ENCODE data around the gene NOX4.
"Not testable (repeated sequence)": the region's sequence is repeated elsewhere in the genome, so short reads cannot be mapped to it uniquely, and the experiment has no call there.

Gene NOX4

DNA sequence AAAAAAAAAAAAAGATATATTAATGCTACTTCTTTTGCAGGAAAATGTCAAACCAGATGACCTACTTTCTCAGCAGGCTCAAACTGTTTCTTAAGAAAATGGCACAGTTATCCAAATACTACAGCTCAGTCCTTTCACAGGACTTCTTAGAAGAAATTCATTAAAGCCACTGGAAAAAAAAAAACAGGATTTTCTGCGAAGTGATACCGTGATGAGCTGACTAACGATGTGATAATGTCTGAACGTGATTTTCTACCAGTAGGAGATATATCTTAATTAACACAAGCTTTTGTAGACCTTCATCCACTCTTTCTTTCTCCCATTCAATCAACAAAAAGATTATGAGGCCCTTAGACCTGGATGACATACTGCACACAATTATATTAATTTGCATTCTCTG lies 132.4 kb downstream of the NOX4 start:
- no peak for DNase-seq (ENCODE audit: low spot score)
- in situ Hi-C loops (cut with MboI; ENCODE audit: low sequenced_read_pairs, unreplicated experiment), result no loop called here
- TF ChIP-seq, protein P1, sequence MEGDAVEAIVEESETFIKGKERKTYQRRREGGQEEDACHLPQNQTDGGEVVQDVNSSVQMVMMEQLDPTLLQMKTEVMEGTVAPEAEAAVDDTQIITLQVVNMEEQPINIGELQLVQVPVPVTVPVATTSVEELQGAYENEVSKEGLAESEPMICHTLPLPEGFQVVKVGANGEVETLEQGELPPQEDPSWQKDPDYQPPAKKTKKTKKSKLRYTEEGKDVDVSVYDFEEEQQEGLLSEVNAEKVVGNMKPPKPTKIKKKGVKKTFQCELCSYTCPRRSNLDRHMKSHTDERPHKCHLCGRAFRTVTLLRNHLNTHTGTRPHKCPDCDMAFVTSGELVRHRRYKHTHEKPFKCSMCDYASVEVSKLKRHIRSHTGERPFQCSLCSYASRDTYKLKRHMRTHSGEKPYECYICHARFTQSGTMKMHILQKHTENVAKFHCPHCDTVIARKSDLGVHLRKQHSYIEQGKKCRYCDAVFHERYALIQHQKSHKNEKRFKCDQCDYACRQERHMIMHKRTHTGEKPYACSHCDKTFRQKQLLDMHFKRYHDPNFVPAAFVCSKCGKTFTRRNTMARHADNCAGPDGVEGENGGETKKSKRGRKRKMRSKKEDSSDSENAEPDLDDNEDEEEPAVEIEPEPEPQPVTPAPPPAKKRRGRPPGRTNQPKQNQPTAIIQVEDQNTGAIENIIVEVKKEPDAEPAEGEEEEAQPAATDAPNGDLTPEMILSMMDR (IDR thresholded peaks at IDR 0.05; ENCODE audit: borderline replicate concordance, control extremely low read depth, extremely low read depth, insufficient read depth, missing control alignments), result no peak

DNA sequence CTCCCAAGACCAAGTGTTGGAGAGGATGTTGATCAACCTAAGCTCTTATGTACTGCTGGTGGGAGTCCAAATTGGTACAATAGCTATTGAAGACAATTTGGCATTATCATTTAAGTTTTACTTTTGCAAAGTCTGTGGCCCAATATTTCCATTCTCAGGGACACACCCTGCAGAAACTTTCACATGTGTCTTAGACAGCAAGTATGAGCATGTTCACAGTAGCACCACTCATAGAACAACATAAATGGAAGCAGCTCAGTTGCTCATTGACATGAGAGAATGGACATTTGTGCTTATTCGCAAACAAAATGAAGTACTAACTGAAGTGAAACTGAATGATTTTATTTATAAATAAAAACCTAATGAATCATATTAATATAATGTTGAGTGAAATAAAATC lies 135.5 kb downstream of the NOX4 start:
- in situ Hi-C loops (cut with MboI; ENCODE audit: low sequenced_read_pairs, unreplicated experiment), result no loop called here
- TF ChIP-seq, protein P1 (IDR thresholded peaks at IDR 0.05; ENCODE audit: borderline replicate concordance, control extremely low read depth, extremely low read depth, insufficient read depth, missing control alignments), result no peak
- DNase-seq (ENCODE audit: low spot score), result no peak

DNA sequence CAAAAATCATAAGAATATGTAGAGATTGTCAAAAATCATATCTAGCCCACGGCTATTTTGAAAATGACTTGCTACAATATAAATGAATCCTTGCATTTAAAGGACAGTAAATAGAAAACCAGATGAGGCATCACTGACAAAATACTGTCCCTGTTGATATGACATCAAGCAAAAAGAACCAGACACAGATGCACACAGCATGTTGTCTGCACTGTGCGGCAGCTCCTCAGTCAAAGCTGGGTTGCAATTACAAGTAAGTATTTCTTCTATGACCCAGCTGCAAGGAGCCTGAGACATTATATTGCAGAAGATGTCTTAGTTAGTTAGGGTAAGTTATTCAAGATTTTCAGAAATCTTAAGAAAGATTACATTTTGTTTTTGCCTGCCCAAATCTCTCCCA lies 136.7 kb downstream of the NOX4 start:
- DNase-seq (ENCODE audit: low spot score); in situ Hi-C loops (cut with MboI; ENCODE audit: low sequenced_read_pairs, unreplicated experiment): not testable (repeated sequence)

DNA sequence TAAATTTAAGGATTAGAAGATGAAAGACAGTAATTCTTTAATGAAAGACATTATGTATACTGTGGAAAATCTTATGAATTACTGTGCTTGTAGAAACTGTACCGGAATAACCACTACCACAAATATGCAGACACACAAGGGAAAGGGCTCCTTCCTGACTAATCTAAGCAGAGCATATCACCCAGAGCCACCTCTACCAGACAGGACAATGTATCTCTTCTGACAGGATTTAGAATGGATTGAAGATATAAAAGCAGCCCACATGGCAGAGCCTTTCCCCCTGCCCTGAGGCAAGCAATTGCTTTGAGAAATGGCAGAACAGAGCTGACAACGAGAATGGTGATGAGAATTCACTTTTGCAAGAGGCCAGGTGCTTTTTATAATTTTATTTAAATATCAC lies 144.1 kb downstream of the NOX4 start:
- in situ Hi-C loops (cut with MboI; ENCODE audit: low sequenced_read_pairs, unreplicated experiment), result no loop called here
- TF ChIP-seq, protein P1 (IDR thresholded peaks at IDR 0.05; ENCODE audit: borderline replicate concordance, control extremely low read depth, extremely low read depth, insufficient read depth, missing control alignments), result no peak
- DNase-seq (ENCODE audit: low spot score), result no peak

DNA sequence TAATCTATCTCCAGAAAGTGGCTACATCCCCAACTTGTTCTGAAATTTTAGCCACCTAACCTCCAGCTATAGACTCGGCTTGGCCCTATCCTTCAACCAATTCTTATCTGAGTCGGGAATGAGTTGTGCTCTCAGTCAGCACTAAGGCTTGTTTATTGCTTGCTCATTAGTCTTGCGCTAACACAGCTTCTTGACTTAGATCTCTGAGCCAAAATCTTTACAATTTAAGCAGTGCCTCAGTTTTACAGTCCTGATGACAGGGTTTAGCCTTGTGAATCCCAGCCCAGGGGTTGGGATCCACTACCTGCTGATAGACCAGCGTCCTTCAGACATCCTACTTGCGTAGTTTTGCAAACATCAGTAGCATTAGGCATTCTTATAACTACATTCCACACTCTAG lies 144.6 kb downstream of the NOX4 start:
- DNase-seq (ENCODE audit: low spot score), result no peak
- in situ Hi-C loops (cut with MboI; ENCODE audit: low sequenced_read_pairs, unreplicated experiment), result no loop called here
- TF ChIP-seq, protein P1 (IDR thresholded peaks at IDR 0.05; ENCODE audit: borderline replicate concordance, control extremely low read depth, extremely low read depth, insufficient read depth, missing control alignments), result no peak

DNA sequence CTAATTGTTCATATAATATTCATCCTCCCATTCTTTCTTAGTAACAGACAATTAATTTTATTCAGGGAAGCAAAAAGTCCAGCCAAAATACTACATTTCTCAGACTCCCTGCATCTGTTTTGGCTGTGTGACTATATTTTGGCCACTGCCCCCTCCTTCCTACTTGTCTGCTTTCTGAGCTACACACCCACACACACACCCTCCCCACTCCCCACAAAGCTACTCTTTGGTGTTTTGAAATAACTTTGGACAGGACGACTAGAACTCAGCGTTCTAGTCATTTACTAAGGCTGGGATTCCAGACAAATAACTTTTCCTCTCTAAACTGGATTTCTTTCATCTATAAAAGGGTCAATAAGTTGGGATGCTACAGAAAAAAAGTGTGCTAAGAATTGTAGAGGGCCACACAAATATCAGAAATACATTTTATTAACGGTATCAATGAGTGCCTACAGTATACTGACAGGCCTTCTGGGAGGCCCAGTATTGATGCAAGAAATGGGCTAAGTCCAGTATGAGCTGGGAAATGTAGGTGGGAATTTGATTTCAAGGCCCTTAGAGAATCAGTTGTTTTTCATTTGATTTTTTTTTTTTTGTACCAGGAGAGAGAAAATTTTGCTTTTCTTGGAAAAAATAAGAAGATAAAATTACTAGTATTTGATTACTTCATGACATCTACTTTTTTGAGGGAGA lies 148.1 kb downstream of the NOX4 start:
- DNase-seq (ENCODE audit: low spot score); in situ Hi-C loops (cut with MboI; ENCODE audit: low sequenced_read_pairs, unreplicated experiment): not testable (repeated sequence)

DNA sequence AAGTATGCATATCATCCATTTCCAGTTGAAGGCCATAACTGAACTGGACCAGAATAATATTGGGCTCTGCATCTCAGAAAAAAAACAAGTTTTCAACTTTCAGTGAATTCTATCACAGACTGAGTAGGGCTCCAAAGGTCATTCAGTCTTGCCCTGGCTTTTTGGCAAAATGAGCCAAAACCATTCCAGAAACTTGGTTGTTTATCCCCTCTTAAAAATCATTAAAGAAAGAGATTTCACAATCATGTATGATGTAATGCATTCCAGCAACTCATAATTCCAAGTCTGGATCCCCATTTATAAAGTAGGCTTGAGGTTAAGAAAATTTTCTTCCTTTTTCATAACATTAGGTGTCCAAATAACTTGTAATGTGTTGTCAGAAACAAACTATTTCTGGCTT lies 150.7 kb downstream of the NOX4 start:
- in situ Hi-C loops (cut with MboI; ENCODE audit: low sequenced_read_pairs, unreplicated experiment); DNase-seq (ENCODE audit: low spot score): not testable (repeated sequence)

DNA sequence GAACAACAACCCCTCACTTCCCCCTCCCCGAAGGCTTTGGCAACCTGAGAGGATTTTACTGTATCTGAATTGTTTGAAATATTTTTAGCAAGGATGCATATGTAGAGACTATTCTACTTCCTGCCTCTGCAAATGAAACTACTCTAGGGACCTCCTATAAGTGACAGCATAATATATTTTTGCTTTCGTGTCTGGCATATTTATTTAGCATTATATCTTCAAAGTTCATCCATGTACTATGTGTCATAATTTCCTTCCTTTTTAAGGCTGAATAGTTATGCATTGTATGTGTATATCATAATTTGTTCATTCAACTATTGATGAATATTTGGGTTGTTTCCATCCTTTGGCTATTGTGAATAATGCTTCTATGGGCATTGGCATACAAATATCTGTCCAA lies 153.1 kb downstream of the NOX4 start:
- in situ Hi-C loops (cut with MboI; ENCODE audit: low sequenced_read_pairs, unreplicated experiment); DNase-seq (ENCODE audit: low spot score): not testable (repeated sequence)

DNA sequence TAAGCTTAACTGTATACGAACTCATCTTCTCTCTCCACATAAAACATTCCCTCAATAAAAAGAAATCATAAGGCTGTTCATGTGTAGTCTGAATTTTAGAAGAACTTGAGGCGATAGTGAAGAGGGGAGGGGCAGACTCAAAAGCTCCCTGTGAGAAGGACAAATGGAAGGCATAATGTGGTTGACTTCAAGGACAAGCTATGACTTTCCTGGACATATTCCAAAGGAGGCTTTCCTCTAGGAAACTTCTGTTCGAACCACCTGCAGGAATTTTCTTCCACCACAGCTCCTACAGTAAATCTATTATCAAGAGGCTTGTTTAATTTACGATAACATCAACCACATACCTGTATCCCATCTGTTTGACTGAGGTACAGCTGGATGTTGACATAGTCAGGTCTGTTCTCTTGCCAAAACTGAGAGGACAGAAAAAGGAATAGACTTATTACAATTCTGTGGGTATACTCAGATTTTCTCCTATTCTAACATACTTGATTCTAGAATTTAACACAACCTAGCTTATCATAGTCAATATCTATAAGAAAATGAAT lies 154.0 kb downstream of the NOX4 start:
- in situ Hi-C loops (cut with MboI; ENCODE audit: low sequenced_read_pairs, unreplicated experiment); DNase-seq (ENCODE audit: low spot score): not testable (repeated sequence)

DNA sequence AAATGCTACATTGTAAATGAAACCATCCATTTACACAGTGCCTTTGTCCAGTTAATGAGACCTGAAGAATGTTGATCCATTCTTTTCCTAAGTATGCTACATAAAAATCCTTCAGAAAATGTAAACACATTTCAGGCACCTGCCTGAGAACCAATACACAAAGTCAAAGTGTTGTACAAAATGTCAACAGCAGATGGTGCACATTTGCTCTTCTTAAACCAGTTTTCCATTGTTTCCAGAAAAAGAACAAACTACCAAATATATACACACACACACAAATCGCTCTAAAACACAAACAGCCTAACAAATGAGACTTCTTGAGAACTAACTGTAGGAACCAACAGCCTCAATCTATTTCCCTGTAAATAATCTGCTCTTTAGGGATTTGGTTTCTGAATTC lies 157.5 kb downstream of the NOX4 start:
- DNase-seq (ENCODE audit: low spot score); in situ Hi-C loops (cut with MboI; ENCODE audit: low sequenced_read_pairs, unreplicated experiment): not testable (repeated sequence)

DNA sequence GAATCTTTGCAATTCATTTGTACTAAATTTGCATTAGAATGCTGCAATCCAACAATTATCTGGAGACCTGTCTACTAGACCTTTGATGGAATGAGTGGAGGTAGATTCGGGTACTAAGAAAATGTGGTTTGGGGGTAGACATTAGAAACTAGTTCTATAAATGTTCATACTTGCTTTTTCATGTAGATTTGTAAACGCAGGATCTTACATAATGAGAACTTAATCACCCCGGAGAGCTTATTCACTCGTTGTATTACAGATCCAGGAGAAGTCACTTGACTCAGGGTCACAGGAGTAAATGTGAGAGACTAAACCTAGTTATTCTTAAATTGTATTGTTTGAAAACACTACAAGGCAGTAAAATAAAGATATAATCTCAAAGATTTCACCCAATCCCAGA lies 159.2 kb downstream of the NOX4 start:
- DNase-seq (ENCODE audit: low spot score); in situ Hi-C loops (cut with MboI; ENCODE audit: low sequenced_read_pairs, unreplicated experiment): not testable (repeated sequence)

Data from GM13976 (cell line).